GM12801 (cell line): ENCODE results near the gene OSTF1.

ENCODE experiments used
- CTCF ChIP-seq: IDR thresholded peaks from one replicate; pipeline ENCODE4 v1.5.1; 2011; ENCODE audit warnings: control low read depth; ENCODE audit not compliant: insufficient read length; ENCODE audit errors: extremely low read depth

The OSTF1 gene

GRCh38 chr9:75087824-75088645 is at the start of gene OSTF1, which contains the start of gene NMRK1:
OSTF1 (plus strand) TSS chr9:75088514; CDS start chr9:75088693, 179 bp downstream.
NMRK1 (minus strand) TSS chr9:75088155; CDS start chr9:75083115, 5,040 bp downstream.
- no peak for TF ChIP-seq CTCF

GRCh38 chr9:75039009-75039408 is 49.3 kb upstream of the OSTF1 start:
- TF ChIP-seq CTCF: no peak

GRCh38 chr9:75039801-75040200 is 48.5 kb upstream of the OSTF1 start:
- TF ChIP-seq CTCF: no peak

- no peak for TF ChIP-seq CTCF
Measured at GRCh38 chr9:75041041-75041440, 47.3 kb upstream of the OSTF1 start.

GRCh38 chr9:75046725-75047345 is 41.5 kb upstream of the OSTF1 start:
- TF ChIP-seq CTCF: no peak

- no peak for TF ChIP-seq CTCF
Measured at GRCh38 chr9:75047506-75047905, 40.8 kb upstream of the OSTF1 start.

- TF ChIP-seq CTCF: no peak
Measured at GRCh38 chr9:75051285-75051684, 37.0 kb upstream of the OSTF1 start.
